Small intestine (tissue), 7 donors: Measurements from ENCODE around the gene MXRA8. TPM values are rescaled to one million over a fixed set of nuclear protein-coding genes. Genes with fewer than 3 reads are reported as not detected.

Source experiments
- DNase-seq, 2 donors: peaks; one replicate each; pipeline versions ENCODE4 v3.0.0 to v3.0.0-alpha.2; 2013
- FAIRE-seq: peaks from 2 replicates; lab custom pipeline; 2012; peaks lifted over from hg19 to GRCh38; lab: Jason Lieb, UNC
- H3K27ac ChIP-seq, 3 donors: one replicate each; pipeline ENCODE4 v1.5.1; 2013; ENCODE audit warnings: low read length in 2 of 3, mild to moderate bottlenecking in 2 of 3, control low read depth in 1 of 3, inconsistent platforms in 1 of 3, low read depth in 1 of 3, moderate library complexity in 1 of 3
- H3K27me3 ChIP-seq, 3 donors: one replicate each; pipeline ENCODE4 v1.6.1; 2013; ENCODE audit warnings: low read length in 3 of 3, inconsistent platforms in 1 of 3; ENCODE audit not compliant: control insufficient read depth in 3 of 3, insufficient read depth in 3 of 3
- H3K36me3 ChIP-seq, 3 donors: one replicate each; pipeline ENCODE4 v1.6.1; 2013; ENCODE audit warnings: low read length in 3 of 3, inconsistent platforms in 1 of 3, low read depth in 1 of 3, mild to moderate bottlenecking in 1 of 3, moderate library complexity in 1 of 3; ENCODE audit not compliant: control insufficient read depth in 3 of 3, insufficient read depth in 2 of 3
- H3K4me1 ChIP-seq, 3 donors: one replicate each; pipeline ENCODE4 v1.6.1; 2013; ENCODE audit warnings: low read length in 2 of 3, inconsistent platforms in 1 of 3, low read depth in 1 of 3, mild to moderate bottlenecking in 1 of 3, moderate library complexity in 1 of 3; ENCODE audit not compliant: control insufficient read depth in 3 of 3, insufficient read depth in 2 of 3
- H3K4me3 ChIP-seq, 3 donors: one replicate each; pipeline ENCODE4 v1.5.1; 2013; ENCODE audit warnings: low read length in 3 of 3, control low read depth in 1 of 3, inconsistent platforms in 1 of 3, low read depth in 1 of 3, mild to moderate bottlenecking in 1 of 3, moderate library complexity in 1 of 3
- H3K9me3 ChIP-seq, 2 donors: one replicate each; pipeline ENCODE4 v1.6.1; 2013; ENCODE audit warnings: low read depth in 1 of 2, low read length in 1 of 2; ENCODE audit not compliant: control insufficient read depth in 2 of 2, insufficient read depth in 1 of 2
- WGBS, 3 donors: extraction: QIAGEN DNeasy Blood & Tissue Kit; methylation state at CpG; one replicate each; pipeline ENCODE4 v1.1.7; 2013; 5-methylcytosine and 5-hydroxymethylcytosine counted together
- polyA plus RNA-seq, 4 donors: library from polyadenylated mRNA; stranded (reverse) in 3 of 4; unstranded in 1 of 4; fragments of 200-250 nt in 3 of 4; fragments of 120-200 nt in 1 of 4; gene quantifications; one replicate each; pipeline versions ENCODE4 v1.2.1 to v1.2.3, GENCODE V29; 2013
- donor health status: healthy with polysubstance abuse.
- donor health status: control.
- donor health status: control.
- donor health status: Bipolar disorder and iron deficiency.
- donor health status: healthy.

MXRA8 gene
- polyA plus RNA-seq, 4 donors = 2.7 to 538 (median 14.7) TPM

DNA sequence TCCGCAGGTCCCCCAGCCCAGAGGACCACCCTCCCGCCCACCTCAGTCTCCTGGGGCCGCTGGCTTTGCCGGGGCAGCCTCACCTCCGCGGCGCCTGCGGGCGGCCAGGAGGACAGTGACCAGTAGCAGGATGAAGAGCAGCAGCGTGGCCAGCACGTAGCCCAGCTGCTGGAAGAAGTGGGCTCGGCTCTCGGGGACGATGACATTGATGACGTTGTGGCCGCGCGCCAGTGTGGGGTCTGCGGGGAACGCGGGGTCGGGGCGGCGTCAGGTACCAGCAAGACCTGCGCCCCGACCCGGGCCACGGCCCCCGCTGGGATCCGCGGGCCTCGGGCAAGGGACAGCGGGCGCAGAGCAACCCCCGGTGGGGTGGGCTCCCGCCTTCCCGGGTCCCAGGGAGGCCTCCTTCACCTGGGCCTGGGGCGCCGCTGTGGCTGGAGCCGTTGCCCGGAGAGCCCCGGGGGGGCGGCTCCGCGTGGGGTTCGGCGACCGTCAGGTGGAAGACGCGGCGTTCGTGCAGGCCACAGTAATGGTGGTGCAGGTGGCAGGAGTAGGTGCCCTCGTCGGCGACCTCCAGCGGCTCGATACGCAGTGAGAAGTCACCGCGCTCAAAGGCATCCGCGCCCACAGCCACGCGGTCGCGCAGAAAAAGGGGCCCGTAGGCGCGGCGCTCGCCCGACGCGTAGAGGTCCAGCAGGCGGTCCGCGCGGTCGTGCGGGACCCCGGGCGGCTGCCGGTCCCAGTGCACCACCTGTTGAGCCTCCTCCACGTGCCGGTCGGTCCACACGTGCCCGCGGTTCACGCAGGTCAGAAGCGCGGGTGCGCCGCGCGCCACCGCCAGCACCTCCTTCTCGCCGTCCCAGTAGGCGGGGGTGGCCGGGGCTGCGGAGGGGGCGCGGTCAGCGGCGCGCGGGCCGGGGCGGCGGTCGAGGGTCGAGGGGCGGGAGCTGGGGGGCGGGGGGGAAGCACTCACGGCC, 3.8 kb downstream of the MXRA8 start:
- peaks cover 0 to 10% (median 5%) of the 10 kb centered on the region in 3 donors for H3K27me3 ChIP-seq
- peak overlapping the region in 2 of 3 donors; percentile 12 to 18 for H3K4me3 ChIP-seq
- no peaks in the 10 kb centered on the region for H3K9me3 ChIP-seq
- peaks cover 0 to 51% (median 0%) of the 10 kb centered on the region in 3 donors for H3K4me1 ChIP-seq
- no peak overlapping the region for H3K27ac ChIP-seq
- DNase-seq (no peak), FAIRE-seq (no peak)
- 25 to 40% (median 26%) methylated on average over 62 to 116 of the region's 116 CpGs for WGBS, 3 donors
- H3K36me3 ChIP-seq = peaks cover 0 to 41% (median 0%) of the 10 kb centered on the region in 3 donors

DNA sequence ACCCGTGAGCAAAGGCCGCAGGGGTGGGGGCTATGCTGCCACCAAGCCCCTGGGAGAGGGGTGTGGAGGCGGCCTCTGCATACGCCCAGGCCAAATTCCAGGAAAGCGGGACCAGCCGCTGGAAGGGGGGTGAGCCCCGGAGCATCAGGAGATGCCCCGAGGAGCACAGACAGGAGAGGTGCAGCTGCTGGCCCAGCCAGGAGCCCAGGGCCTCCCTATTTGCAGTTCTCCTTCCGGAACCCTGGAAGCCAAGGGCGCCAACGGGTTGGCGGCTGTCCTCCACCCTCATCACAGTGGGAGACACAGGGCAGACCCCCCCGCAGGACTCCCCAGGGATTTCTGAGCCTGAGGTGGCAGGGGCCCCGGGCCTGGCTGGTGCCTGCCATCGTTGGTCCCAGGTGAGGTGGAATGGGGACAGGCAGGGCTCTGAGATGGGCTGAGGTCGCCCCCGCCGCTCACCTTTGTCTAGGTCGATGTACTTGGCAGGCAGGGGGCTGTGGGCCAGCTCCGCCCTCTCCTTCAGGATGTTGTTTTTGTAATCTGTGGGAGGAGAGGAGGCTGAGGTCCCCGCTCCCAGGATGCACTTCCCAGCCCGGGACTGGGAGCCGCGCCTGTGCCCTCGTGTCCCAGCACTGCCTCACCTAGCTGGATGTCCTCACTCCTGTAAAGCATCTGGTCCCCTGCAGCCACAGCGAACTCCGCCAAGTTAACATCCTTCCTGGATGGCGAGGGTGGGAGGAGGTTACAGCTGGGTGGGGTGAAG, 4.8 kb downstream of the MXRA8 start:
- FAIRE-seq = no peak
- H3K4me3 ChIP-seq = no peak overlapping the region
- WGBS, 3 donors = 11 to 36% (median 12%) methylated on average over 27 to 28 of the region's 28 CpGs
- DNase-seq = no peak
- H3K4me1 ChIP-seq = peaks cover 0 to 41% (median 0%) of the 10 kb centered on the region in 3 donors
- peaks cover 0 to 41% (median 0%) of the 10 kb centered on the region in 3 donors for H3K36me3 ChIP-seq
- H3K27me3 ChIP-seq = peaks cover 0 to 10% (median 5%) of the 10 kb centered on the region in 3 donors
- H3K27ac ChIP-seq = no peak overlapping the region
- H3K9me3 ChIP-seq = no peaks in the 10 kb centered on the region

DNA sequence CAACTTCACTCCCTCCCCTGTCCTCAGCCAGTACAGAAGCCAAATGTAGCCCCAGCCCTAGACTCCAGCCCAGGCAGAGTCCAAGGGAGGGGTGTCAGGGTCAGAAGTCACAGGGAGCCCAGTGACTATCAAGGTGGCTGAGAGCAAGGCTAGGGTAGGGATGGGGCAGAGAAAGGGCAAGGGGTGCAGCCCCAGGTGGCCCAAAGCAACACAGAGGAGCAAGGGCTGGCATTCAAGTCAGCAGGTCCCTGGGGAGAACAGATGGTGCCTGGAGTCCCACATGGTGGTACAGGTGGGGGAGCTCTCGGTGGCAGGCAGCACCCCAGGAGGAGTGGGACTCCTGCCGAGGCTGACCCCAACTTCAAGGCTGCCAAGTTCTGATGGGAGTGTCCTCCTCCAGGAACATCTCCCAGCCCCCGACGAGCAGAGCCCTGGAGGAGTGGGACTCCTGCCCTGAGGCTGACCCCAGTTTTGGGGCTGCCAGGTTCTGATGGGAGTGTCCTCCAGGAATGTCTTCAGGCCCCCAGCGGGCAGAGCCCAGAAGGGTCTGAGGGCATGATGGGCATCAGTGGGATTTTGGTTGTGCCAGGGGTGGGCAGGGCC, 5.5 kb downstream of the MXRA8 start:
- 19 to 24% (median 22%) methylated on average over 3 to 5 of the region's 5 CpGs for WGBS, 3 donors
- Histone ChIP-seq H3K4me1 (peaks cover 0 to 37% (median 0%) of the 10 kb centered on the region in 3 donors), H3K9me3 (no peaks in the 10 kb centered on the region), H3K4me3 (no peak overlapping the region), H3K36me3 (peaks cover 0 to 41% (median 0%) of the 10 kb centered on the region in 3 donors), H3K27me3 (peaks cover 0 to 10% (median 5%) of the 10 kb centered on the region in 3 donors), H3K27ac (peak overlapping the region in 1 of 3 donors; percentile 11)
- DNase-seq (no peak), FAIRE-seq (no peak)

DNA sequence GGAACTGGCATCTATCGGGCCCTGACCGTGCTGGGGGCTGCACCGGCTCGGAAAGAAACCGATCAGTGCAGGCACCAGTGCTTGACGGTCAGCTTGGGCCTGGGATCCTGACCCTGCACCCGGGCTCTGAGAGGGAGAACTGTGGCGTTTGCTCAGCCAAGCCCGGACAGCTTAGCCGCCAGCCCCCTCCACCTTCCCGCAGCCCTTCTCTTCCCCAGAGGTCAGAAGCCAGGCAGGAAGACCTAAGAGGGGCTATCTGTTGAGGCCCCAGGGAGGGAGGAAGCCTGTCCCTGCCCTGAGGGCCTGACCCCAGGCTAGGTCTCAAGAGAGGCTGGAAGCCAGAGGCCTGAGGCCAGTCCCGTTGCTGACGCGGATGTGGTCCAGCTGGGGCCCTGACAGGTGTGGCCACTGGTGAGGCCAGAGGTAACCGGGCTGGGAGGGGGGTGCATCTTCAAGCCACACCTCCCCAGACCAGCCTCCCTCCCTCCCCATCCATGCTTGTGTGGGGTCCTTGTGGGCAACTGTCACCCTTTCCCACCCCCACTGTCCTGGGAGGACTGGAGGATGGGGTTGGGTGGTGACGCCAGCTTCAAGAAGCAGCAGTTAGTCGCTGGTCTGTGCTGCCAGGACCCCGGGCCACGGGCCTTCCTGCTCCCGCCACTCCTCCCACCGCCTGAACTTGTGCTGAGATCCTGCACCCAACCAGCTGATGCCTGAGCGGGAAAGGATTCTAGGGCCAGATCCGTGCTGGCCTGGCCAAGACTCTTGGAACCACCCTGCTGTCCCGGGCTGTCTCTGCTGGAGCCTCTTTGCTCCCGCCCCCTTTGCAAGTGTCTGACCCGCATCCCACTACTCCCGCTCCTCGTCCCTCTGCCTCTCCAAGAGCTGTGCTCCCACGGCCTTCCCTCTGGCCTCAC, 6.6 kb downstream of the MXRA8 start:
- FAIRE-seq = no peak
- no peaks in the 10 kb centered on the region for H3K9me3 ChIP-seq
- H3K4me3 ChIP-seq = no peak overlapping the region
- DNase-seq = no peak
- peak overlapping the region in 2 of 3 donors; percentile 30 to 40 for H3K27ac ChIP-seq
- 62 to 74% (median 68%) methylated on average over 27 to 29 of the region's 29 CpGs for WGBS, 3 donors
- H3K4me1 ChIP-seq = peaks cover 0 to 40% (median 0%) of the 10 kb centered on the region in 3 donors
- peaks cover 0 to 41% (median 0%) of the 10 kb centered on the region in 3 donors for H3K36me3 ChIP-seq
- peaks cover 0 to 10% (median 5%) of the 10 kb centered on the region in 3 donors for H3K27me3 ChIP-seq

DNA sequence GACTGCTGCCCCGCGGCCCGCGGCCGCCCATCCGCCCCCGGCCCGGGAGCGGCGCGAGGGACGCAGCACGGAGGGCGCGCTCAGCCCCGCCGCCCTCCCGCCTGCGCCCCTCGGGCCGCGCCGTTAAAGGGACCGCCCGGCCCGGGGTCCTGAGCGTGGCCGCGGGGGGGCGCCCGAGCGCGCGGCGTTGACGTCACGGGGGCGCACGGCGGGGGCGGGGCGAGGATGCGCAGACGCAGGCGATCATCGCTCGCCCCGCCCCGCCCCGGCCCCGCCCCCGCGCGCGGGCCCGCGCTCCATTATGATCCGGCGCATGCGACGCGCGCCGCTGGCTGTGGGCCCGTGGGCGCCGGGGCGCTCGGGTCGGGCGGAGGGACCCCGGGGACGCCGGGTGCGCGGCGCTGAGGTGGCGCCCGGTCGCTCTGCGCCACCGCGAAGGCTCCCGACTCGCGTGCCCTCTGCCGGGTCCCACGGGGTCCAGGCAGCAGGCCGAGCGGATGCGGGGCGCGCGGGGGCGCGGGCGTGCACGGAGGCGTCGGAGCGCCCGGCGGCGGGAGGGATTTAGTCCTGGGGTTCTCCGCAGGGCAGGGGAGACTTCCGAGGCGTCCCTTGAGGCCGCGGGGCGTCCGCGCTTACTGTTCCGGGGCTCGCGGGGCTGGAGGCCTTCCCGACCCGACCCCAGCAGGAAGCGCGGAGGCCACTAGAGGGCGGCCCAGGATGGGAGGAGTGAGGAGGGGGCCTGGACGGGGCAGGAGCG, 8.9 kb downstream of the MXRA8 start, which contains the start of gene DVL1:
Gene DVL1, minus strand, starts transcription at position 163 of the 757 bp plus-strand sequence. CDS start 353 bp downstream, outside the sequence.
- FAIRE-seq (no peak), DNase-seq (peak; percentile 51 to 85)
- Histone ChIP-seq H3K36me3 (peaks cover 0 to 58% (median 0%) of the 10 kb centered on the region in 3 donors), H3K4me3 (peak within 1 kb of the TSS; percentile 69 to 84 (median 74)), H3K9me3 (no peaks in the 10 kb centered on the region), H3K27me3 (peaks cover 0 to 3% (median 2%) of the 10 kb centered on the region in 3 donors), H3K27ac (peak within 1 kb of the TSS; percentile 82 to 86 (median 85)), H3K4me1 (peaks cover 2 to 59% (median 6%) of the 10 kb centered on the region in 3 donors)
- 0 to 1% (median 1%) methylated on average over 39 to 122 of the region's 122 CpGs for WGBS, 3 donors

DNA sequence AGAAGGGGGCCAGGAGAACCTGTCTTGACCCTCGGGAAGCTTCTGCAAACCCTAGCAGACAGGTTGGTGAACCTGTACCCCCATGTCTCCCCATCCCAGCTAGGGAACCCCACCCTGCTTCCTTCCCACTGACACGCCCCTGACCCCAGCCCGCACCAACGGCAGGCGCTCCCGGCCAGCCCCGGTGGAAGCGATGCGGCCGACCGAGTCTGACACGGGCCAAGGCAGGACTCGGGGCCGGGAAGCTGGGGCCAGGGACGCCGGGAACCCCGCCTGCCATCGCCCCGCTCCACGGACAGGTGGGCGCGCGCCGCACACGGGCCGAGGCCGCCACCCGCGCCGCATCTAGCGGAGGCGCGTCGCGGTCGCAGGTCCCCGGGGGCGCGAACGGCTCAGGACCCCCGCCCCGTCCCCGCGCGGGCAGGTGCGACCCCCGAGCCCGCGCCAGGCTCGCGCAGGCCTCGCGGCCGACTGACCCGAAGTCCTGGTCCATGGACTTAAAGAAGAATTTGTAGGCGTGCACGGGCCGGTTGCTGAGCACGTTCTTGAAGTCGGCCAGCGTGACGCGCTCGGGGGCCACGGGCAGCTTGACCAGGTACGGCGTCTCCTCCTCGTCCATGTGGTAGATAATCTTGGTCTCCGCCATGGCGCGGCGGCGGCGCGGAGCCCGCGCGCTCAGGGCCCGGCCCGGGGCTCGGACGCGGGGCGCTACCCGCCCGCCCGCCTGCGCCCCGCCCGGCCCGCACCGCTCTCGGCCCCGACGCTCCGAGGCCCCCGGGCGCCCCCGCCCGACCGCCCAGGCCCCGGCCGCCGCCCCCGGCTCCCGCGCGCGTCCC, 9.7 kb downstream of the MXRA8 start:
- Histone ChIP-seq H3K4me1 (peaks cover 2 to 57% (median 10%) of the 10 kb centered on the region in 3 donors), H3K27me3 (no peaks in the 10 kb centered on the region), H3K4me3 (peak overlapping the region; percentile 69 to 84 (median 74)), H3K27ac (peak overlapping the region; percentile 82 to 86 (median 84)), H3K9me3 (no peaks in the 10 kb centered on the region), H3K36me3 (peaks cover 0 to 56% (median 0%) of the 10 kb centered on the region in 3 donors)
- 0 to 1% (median 1%) methylated on average over 47 to 109 of the region's 109 CpGs for WGBS, 3 donors
- FAIRE-seq = no peak
- DNase-seq = peak in 1 of 2 donors; percentile 76
